ENCODE measurements around the gene PDGFB. TPM values are rescaled to one million over a fixed set of nuclear protein-coding genes. Genes with fewer than 3 reads are reported as not detected.

The PDGFB gene
- total RNA-seq, 1 experiment from 2014 or later, result 9.2 TPM

GRCh38 chr22:39173787-39174497 lies 70.8 kb downstream of the PDGFB start:
- Mint-ChIP-seq H3K27me3 (ENCODE audit: low read depth) (no peaks in the 10 kb centered on the region), H3K27ac (peak overlapping the region; percentile 100), H3K9me3 (no peaks in the 10 kb centered on the region), H3K4me1 (peaks cover 86% of the 10 kb centered on the region), H3K36me3 (no peaks in the 10 kb centered on the region), H3K4me3 (no peak overlapping the region)
- ChIA-PET CTCF (interaction anchor here (0.8 to 4.4 kb wide), 10 partner anchors 39 to 341 kb away, joined by 3 to 66 read pairs (median 4); no protein-coding TSS in a partner anchor), POLR2A (interaction anchor here (0.9 to 6.2 kb wide), 7 partner anchors 10 to 137 kb away, joined by 3 to 45 read pairs (median 6); no protein-coding TSS in a partner anchor)
- TF ChIP-seq CREM (CRISPR knock-in tag; IDR thresholded peaks at IDR 0.05) (no peak), ZNF121 (CRISPR knock-in tag; IDR thresholded peaks at IDR 0.05) (peak; percentile 93)
- TF ChIP-seq, protein P1, sequence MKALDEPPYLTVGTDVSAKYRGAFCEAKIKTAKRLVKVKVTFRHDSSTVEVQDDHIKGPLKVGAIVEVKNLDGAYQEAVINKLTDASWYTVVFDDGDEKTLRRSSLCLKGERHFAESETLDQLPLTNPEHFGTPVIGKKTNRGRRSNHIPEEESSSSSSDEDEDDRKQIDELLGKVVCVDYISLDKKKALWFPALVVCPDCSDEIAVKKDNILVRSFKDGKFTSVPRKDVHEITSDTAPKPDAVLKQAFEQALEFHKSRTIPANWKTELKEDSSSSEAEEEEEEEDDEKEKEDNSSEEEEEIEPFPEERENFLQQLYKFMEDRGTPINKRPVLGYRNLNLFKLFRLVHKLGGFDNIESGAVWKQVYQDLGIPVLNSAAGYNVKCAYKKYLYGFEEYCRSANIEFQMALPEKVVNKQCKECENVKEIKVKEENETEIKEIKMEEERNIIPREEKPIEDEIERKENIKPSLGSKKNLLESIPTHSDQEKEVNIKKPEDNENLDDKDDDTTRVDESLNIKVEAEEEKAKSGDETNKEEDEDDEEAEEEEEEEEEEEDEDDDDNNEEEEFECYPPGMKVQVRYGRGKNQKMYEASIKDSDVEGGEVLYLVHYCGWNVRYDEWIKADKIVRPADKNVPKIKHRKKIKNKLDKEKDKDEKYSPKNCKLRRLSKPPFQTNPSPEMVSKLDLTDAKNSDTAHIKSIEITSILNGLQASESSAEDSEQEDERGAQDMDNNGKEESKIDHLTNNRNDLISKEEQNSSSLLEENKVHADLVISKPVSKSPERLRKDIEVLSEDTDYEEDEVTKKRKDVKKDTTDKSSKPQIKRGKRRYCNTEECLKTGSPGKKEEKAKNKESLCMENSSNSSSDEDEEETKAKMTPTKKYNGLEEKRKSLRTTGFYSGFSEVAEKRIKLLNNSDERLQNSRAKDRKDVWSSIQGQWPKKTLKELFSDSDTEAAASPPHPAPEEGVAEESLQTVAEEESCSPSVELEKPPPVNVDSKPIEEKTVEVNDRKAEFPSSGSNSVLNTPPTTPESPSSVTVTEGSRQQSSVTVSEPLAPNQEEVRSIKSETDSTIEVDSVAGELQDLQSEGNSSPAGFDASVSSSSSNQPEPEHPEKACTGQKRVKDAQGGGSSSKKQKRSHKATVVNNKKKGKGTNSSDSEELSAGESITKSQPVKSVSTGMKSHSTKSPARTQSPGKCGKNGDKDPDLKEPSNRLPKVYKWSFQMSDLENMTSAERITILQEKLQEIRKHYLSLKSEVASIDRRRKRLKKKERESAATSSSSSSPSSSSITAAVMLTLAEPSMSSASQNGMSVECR (CRISPR knock-in tag; IDR thresholded peaks at IDR 0.05; ENCODE audit: borderline replicate concordance), result no peak
- no peak for ATAC-seq
- DNase-seq (ENCODE audit: low spot score), result no peak

Other genes starting within 250 kb of the PDGFB start
- 33.4 to 40.4 TPM (median 39.4 TPM) in 3 replicates for gene APOBEC3C, start 230.7 kb downstream of the PDGFB start, total RNA-seq (2021)
- 5.4 to 10.6 TPM (median 7.0 TPM) in 3 replicates for gene APOBEC3D, start 223.9 kb downstream of the PDGFB start, total RNA-seq (2021)
- 8.7 to 13.1 TPM (median 11.0 TPM) in 3 replicates for gene APOBEC3F, start 204.1 kb downstream of the PDGFB start, total RNA-seq (2021)
- gene APOBEC3G, start 167.7 kb downstream of the PDGFB start, total RNA-seq (2021), result 1.8 to 2.2 TPM (median 2.1 TPM) in 3 replicates
- gene APOBEC3H, start 147.7 kb downstream of the PDGFB start, total RNA-seq (2021), result 0.42 to 0.80 TPM (median 0.66 TPM) in 3 replicates
- gene CBX7, start 92.3 kb downstream of the PDGFB start, total RNA-seq (2021), result 10.6 to 11.1 TPM (median 10.6 TPM) in 3 replicates
- 3,009 to 3,279 TPM (median 3,249 TPM) in 3 replicates for gene RPL3, start 74.6 kb upstream of the PDGFB start, total RNA-seq (2021)
- gene SYNGR1, start 105.0 kb upstream of the PDGFB start, total RNA-seq (2021), result 26.5 to 35.3 TPM (median 28.7 TPM) in 3 replicates
- gene TAB1, start 154.8 kb upstream of the PDGFB start, total RNA-seq (2021), result 36.8 to 38.3 TPM (median 38.0 TPM) in 3 replicates
- 10.3 to 11.4 TPM (median 11.4 TPM) in 3 replicates for gene MGAT3, start 212.0 kb upstream of the PDGFB start, total RNA-seq (2021)

Measured in WTC11 (cell line).